ENCODE measurements around the gene TBX20.

TBX20 gene

GRCh38 chr7:35254496-35255442 is 869 bp upstream of the TBX20 start:
- TF ChIP-seq, protein P1, sequence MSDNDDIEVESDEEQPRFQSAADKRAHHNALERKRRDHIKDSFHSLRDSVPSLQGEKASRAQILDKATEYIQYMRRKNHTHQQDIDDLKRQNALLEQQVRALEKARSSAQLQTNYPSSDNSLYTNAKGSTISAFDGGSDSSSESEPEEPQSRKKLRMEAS (IDR thresholded peaks at IDR 0.05; ENCODE audit: low read depth, low read length) = no peak
- TF ChIP-seq POLR2A (IDR thresholded peaks at IDR 0.05; ENCODE audit: extremely low read depth, insufficient read length) = no peak
- no peak for TF ChIP-seq MYC (IDR thresholded peaks at IDR 0.05; ENCODE audit: low read depth, low read length)
- TF ChIP-seq, protein P2, sequence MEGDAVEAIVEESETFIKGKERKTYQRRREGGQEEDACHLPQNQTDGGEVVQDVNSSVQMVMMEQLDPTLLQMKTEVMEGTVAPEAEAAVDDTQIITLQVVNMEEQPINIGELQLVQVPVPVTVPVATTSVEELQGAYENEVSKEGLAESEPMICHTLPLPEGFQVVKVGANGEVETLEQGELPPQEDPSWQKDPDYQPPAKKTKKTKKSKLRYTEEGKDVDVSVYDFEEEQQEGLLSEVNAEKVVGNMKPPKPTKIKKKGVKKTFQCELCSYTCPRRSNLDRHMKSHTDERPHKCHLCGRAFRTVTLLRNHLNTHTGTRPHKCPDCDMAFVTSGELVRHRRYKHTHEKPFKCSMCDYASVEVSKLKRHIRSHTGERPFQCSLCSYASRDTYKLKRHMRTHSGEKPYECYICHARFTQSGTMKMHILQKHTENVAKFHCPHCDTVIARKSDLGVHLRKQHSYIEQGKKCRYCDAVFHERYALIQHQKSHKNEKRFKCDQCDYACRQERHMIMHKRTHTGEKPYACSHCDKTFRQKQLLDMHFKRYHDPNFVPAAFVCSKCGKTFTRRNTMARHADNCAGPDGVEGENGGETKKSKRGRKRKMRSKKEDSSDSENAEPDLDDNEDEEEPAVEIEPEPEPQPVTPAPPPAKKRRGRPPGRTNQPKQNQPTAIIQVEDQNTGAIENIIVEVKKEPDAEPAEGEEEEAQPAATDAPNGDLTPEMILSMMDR (IDR thresholded peaks at IDR 0.05; ENCODE audit: low read depth, low read length) = no peak
- no peak for DNase-seq (ENCODE audit: low read depth)
- no peak overlapping the region for H3K4me3 ChIP-seq (ENCODE audit: low read depth, low read length)

DNA sequence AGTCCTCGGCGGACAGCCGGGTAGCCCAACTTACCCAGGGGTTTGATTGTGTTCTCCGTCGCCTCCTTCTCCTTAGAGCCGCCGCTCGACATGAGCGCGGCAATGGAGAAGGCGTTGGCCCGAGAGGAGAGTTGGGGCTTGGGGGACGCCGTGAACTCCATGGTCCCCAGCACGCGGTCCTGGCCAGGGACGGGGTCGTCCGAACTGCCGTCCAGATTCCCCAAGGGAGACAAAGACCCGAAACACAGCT is 515 bp downstream of the TBX20 start:
- TF ChIP-seq, protein P1 (IDR thresholded peaks at IDR 0.05; ENCODE audit: low read depth, low read length) = no peak
- TF ChIP-seq MYC (IDR thresholded peaks at IDR 0.05; ENCODE audit: low read depth, low read length) (no peak), POLR2A (IDR thresholded peaks at IDR 0.05; ENCODE audit: extremely low read depth, insufficient read length) (no peak)
- TF ChIP-seq, protein P2 (IDR thresholded peaks at IDR 0.05; ENCODE audit: low read depth, low read length) = no peak
- peak overlapping the region; percentile 49 for H3K4me3 ChIP-seq (ENCODE audit: low read depth, low read length)
- no peak for DNase-seq (ENCODE audit: low read depth)

DNA sequence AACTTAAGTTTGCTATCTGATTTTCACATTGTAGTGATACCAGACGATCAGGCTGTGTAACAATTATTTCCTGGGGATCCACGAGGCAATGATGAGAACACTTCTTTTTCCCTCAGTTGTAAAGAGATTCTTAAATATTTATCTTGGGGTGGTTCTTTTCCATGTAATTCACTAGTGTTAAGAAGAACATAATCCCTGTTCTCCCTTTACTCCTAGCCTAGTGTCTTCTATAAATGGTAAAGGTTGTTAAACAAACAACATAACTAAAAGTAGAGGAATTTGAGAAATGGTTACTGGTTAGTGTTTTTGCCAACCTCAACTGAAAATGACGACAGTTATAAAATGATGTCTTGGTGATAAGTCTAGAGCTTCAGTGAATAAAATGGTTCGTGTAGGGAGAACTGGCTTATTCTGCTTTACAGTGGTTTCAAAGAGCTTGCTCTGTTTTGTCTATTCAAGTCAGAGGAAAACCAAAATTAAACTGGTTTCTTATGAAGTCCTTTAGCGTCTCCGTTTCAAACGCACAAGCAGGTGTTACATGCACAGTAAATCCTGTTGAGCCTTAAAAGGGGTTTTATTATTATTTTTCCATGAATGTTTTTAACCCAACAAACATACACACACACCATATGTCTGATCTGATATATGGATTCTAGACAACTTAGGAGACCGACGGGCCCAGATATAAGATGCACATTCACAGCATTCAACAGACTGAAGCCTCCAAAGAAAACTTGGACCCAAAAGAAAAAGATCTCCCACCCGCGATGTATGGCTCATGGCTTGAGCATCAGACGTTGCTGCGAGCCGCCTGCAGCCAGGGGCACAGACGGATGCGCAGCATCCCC is 1.1 kb downstream of the TBX20 start:
- TF ChIP-seq, protein P1 (IDR thresholded peaks at IDR 0.05; ENCODE audit: low read depth, low read length) = no peak
- TF ChIP-seq MYC (IDR thresholded peaks at IDR 0.05; ENCODE audit: low read depth, low read length) (no peak), POLR2A (IDR thresholded peaks at IDR 0.05; ENCODE audit: extremely low read depth, insufficient read length) (no peak)
- TF ChIP-seq, protein P2 (IDR thresholded peaks at IDR 0.05; ENCODE audit: low read depth, low read length) = no peak
- H3K4me3 ChIP-seq (ENCODE audit: low read depth, low read length) = peak overlapping the region; percentile 49
- no peak for DNase-seq (ENCODE audit: low read depth)

GRCh38 chr7:35251606-35252310 is 2.1 kb downstream of the TBX20 start:
- no peak overlapping the region for H3K4me3 ChIP-seq (ENCODE audit: low read depth, low read length)
- TF ChIP-seq POLR2A (IDR thresholded peaks at IDR 0.05; ENCODE audit: extremely low read depth, insufficient read length) (no peak), MYC (IDR thresholded peaks at IDR 0.05; ENCODE audit: low read depth, low read length) (no peak)
- TF ChIP-seq, protein P2 (IDR thresholded peaks at IDR 0.05; ENCODE audit: low read depth, low read length) = no peak
- TF ChIP-seq, protein P1 (IDR thresholded peaks at IDR 0.05; ENCODE audit: low read depth, low read length) = no peak
- DNase-seq (ENCODE audit: low read depth) = no peak

GRCh38 chr7:35250941-35251340 is 3.0 kb downstream of the TBX20 start:
- no peak overlapping the region for H3K4me3 ChIP-seq (ENCODE audit: low read depth, low read length)
- TF ChIP-seq POLR2A (IDR thresholded peaks at IDR 0.05; ENCODE audit: extremely low read depth, insufficient read length) (no peak), MYC (IDR thresholded peaks at IDR 0.05; ENCODE audit: low read depth, low read length) (no peak)
- TF ChIP-seq, protein P2 (IDR thresholded peaks at IDR 0.05; ENCODE audit: low read depth, low read length) = no peak
- TF ChIP-seq, protein P1 (IDR thresholded peaks at IDR 0.05; ENCODE audit: low read depth, low read length) = no peak
- no peak for DNase-seq (ENCODE audit: low read depth)

All from NB4 (cell line).